IPS DF 19.7 (cell line): Measurements from ENCODE around the gene AP1S1.
"Not testable (repeated sequence)": the region's sequence is repeated elsewhere in the genome, so short reads cannot be mapped to it uniquely, and the experiment has no call there.

Experiments
- DNase-seq: peaks from one replicate; pipeline ENCODE4 v3.0.0-alpha.2; 2013; ENCODE audit warnings: low read depth, low spot score

The AP1S1 gene

GRCh38 chr7:101170617-101171441, 16.6 kb downstream of the AP1S1 start:
- DNase-seq: no peak

GRCh38 chr7:101171442-101171837, 17.2 kb downstream of the AP1S1 start:
- DNase-seq: no peak

GRCh38 chr7:101172005-101172853, 18.0 kb downstream of the AP1S1 start:
- DNase-seq: no peak

- no peak for DNase-seq
These were observed 18.8 kb downstream of the AP1S1 start for GRCh38 chr7:101172854-101173751.

- no peak for DNase-seq
These were observed 19.5 kb downstream of the AP1S1 start for GRCh38 chr7:101173752-101174244.

GRCh38 chr7:101174322-101174854, 20.1 kb downstream of the AP1S1 start:
- no peak for DNase-seq

- no peak for DNase-seq
These were observed 21.4 kb downstream of the AP1S1 start for GRCh38 chr7:101175664-101176063.

GRCh38 chr7:101177644-101178043, 23.4 kb downstream of the AP1S1 start:
- no peak for DNase-seq

GRCh38 chr7:101179117-101179516, 24.8 kb downstream of the AP1S1 start:
- DNase-seq: no peak

- DNase-seq: no peak
These were observed 25.4 kb downstream of the AP1S1 start for GRCh38 chr7:101179713-101180112.

- no peak for DNase-seq
These were observed 26.0 kb downstream of the AP1S1 start, which contains the start of gene NAT16 for GRCh38 chr7:101180130-101180755. TSS of gene NAT16 (minus strand) at chr7:101180293. CDS start at chr7:101174807, 5,486 bp downstream.

- DNase-seq: no peak
These were observed 31.1 kb downstream of the AP1S1 start for GRCh38 chr7:101185258-101185839.

- DNase-seq: no peak
These were observed 31.9 kb downstream of the AP1S1 start for GRCh38 chr7:101186194-101186593.

GRCh38 chr7:101186844-101187428, 32.7 kb downstream of the AP1S1 start:
- no peak for DNase-seq

GRCh38 chr7:101189109-101189508, 34.8 kb downstream of the AP1S1 start:
- no peak for DNase-seq

- DNase-seq: no peak
These were observed 41.6 kb downstream of the AP1S1 start for GRCh38 chr7:101195884-101196283.

GRCh38 chr7:101197991-101198390, 43.7 kb downstream of the AP1S1 start:
- DNase-seq: no peak

GRCh38 chr7:101198476-101198875, 44.2 kb downstream of the AP1S1 start:
- no peak for DNase-seq

GRCh38 chr7:101199522-101199921, 45.2 kb downstream of the AP1S1 start:
- DNase-seq: not testable (repeated sequence)

- no peak for DNase-seq
These were observed 46.2 kb downstream of the AP1S1 start for GRCh38 chr7:101200504-101200861.
